BJ (cell line): ENCODE results near the gene TRIM25. TPM values are rescaled to one million over a fixed set of nuclear protein-coding genes. Genes with fewer than 3 reads are reported as not detected.

Experiments used
- CTCF ChIA-PET: fragments of 350-600 bp; formaldehyde crosslinking; extraction: SDS; loops from one replicate; lab custom pipeline; 2021; ENCODE audit warnings: antibody characterized with exemption, inconsistent platforms; lab: Yijun Ruan, JAX
- POLR2A ChIA-PET: fragments of 300-600 bp; sonication (Branson Sonifier 250); formaldehyde crosslinking; extraction: SDS; loops from one replicate; lab custom pipeline; 2021; ENCODE audit warnings: antibody characterized with exemption; lab: Charles Lee
- DNase-seq: peaks from one replicate; pipeline ENCODE4 v3.0.0-alpha.2; 2011; ENCODE audit warnings: low read depth
- H3K27me3 ChIP-seq: 2 replicates; pipeline ENCODE4 v1.6.0; 2011; ENCODE audit warnings: low read length; ENCODE audit not compliant: control insufficient read depth, insufficient read depth
- H3K36me3 ChIP-seq: 2 replicates; pipeline ENCODE4 v1.5.1; 2011; ENCODE audit warnings: low read length; ENCODE audit not compliant: control insufficient read depth, insufficient read depth
- H3K4me3 ChIP-seq: 2 replicates; pipeline ENCODE4 v1.5.1; 2011; ENCODE audit warnings: low read depth, mild to moderate bottlenecking, control low read depth, low read length
- CTCF ChIP-seq: IDR thresholded peaks from 2 replicates; pipeline ENCODE4 v1.5.1; 2011; ENCODE audit warnings: low read depth, mild to moderate bottlenecking, control low read depth, inconsistent platforms, low read length, moderate library complexity; ENCODE audit not compliant: insufficient read depth
- polyA plus RNA-seq: library from polyadenylated mRNA; depleted of rRNA; stranded (reverse); fragments of >200 nt; gene quantifications from 2 replicates; pipeline ENCODE4 v1.2.3, GENCODE V29; 2011

Gene TRIM25
- polyA plus RNA-seq, 1 experiment = 25.6 TPM

- ChIA-PET POLR2A (no interaction called here), CTCF (interaction anchor here (1.6 to 1.8 kb wide), 2 partner anchors 17 to 19 kb away, joined by 3 to 4 read pairs; no protein-coding TSS in a partner anchor)
- H3K36me3 ChIP-seq = peaks cover 5% of the 10 kb centered on the region
- H3K27me3 ChIP-seq = no peaks in the 10 kb centered on the region
- no peak for DNase-seq
- no peak for TF ChIP-seq CTCF
- H3K4me3 ChIP-seq = no peak overlapping the region
Observed at GRCh38 chr17:56884483-56885311, 29.2 kb downstream of the TRIM25 start.

GRCh38 chr17:56883616-56884015 lies 30.2 kb downstream of the TRIM25 start:
- H3K36me3 ChIP-seq = peaks cover 4% of the 10 kb centered on the region
- TF ChIP-seq CTCF = no peak
- ChIA-PET CTCF (interaction anchor here (1.8 kb wide), 1 partner anchor 20 kb away, joined by 3 read pairs; no protein-coding TSS in a partner anchor), POLR2A (no interaction called here)
- H3K27me3 ChIP-seq = no peaks in the 10 kb centered on the region
- DNase-seq = no peak
- H3K4me3 ChIP-seq = no peak overlapping the region

DNA sequence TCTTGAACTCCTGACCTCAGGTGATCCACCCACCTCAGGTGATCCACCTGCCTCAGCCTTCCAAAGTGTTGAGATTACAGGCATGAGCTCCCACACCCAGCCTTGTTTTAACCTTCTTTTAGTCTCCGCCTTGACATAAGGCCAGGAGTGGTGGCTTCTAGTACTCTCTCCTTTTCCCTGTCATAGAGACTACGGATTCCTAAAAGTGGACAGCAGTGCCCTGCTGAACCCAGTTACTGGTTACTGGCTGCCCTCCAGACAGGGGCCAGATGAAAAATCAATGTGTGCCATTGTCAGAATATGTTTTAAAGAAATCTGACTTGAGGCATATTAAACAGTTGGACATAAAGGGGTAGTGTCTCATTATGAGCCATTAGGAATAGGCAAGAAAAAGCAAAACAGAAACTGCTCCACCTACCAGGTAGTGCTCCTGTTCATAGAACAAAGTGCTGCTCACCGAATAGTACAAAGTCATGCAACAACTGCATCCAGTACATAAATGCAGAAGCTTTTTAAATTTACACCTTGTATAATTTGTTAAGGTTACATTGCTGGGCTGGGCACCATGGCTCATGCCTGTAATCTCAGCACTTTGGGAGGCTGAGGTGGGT lies 32.1 kb downstream of the TRIM25 start:
- no peak for DNase-seq
- H3K27me3 ChIP-seq = no peaks in the 10 kb centered on the region
- no peak overlapping the region for H3K4me3 ChIP-seq
- H3K36me3 ChIP-seq = peaks cover 4% of the 10 kb centered on the region; the same call in 1 of the 2 replicates
- ChIA-PET CTCF (no interaction called here), POLR2A (no interaction called here)
- no peak for TF ChIP-seq CTCF

- CTCF ChIA-PET = interaction anchor here (1.2 to 1.4 kb wide), 2 partner anchors 11 to 12 kb away, joined by 3 to 4 read pairs; no protein-coding TSS in a partner anchor
- Histone ChIP-seq H3K27me3 (no peaks in the 10 kb centered on the region), H3K36me3 (no peaks in the 10 kb centered on the region), H3K4me3 (no peak overlapping the region)
- no peak for TF ChIP-seq CTCF
- POLR2A ChIA-PET = no interaction called here
- no peak for DNase-seq
Observed at GRCh38 chr17:56880571-56880970, 33.3 kb downstream of the TRIM25 start.

DNA sequence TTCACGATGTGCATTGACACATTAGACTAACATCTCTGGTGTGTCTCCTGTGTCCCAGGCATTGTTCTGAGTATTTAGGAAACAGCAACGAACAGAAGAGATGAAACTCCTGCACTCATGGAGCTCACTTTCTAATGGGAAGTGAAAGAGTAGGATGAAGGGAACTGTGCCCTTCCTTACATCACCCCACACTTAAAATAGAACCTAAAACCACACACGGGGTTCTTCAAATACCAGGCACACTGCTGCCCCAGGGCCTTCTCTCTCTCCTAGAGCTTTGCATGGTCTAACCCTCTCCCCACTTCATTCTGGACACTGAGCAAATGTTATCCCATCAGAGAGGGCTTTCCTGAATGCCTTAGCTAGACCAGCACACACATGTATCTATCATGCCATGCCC lies 33.7 kb downstream of the TRIM25 start:
- DNase-seq = no peak
- H3K27me3 ChIP-seq = no peaks in the 10 kb centered on the region
- CTCF ChIA-PET = interaction anchor here (1.2 to 1.4 kb wide), 2 partner anchors 10 to 12 kb away, joined by 3 to 4 read pairs; no protein-coding TSS in a partner anchor
- no peak for TF ChIP-seq CTCF
- no peaks in the 10 kb centered on the region for H3K36me3 ChIP-seq
- POLR2A ChIA-PET = no interaction called here
- no peak overlapping the region for H3K4me3 ChIP-seq
